Measurements from ENCODE around the gene USP30.
"Not testable (repeated sequence)": the region's sequence is repeated elsewhere in the genome, so short reads cannot be mapped to it uniquely, and the experiment has no call there.

USP30 gene

DNA sequence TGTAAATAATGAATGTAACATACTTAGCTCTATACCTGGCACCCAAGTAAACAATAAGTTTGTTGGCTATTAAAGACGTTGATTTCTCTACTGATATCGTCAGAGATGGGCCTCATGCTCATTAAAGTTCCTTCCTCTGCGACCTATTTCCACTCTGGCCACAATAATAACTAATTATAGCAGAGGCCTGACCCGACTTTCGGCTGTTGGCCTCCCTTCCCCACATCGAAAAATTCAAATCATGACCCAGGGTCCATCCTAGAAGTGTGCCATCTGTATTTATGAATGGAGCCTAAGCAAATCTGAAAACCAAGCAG, 321 bp upstream of the USP30 start:
- no peak for DNase-seq (ENCODE audit: low read depth in 2 of 2, low spot score in 1 of 2)

DNA sequence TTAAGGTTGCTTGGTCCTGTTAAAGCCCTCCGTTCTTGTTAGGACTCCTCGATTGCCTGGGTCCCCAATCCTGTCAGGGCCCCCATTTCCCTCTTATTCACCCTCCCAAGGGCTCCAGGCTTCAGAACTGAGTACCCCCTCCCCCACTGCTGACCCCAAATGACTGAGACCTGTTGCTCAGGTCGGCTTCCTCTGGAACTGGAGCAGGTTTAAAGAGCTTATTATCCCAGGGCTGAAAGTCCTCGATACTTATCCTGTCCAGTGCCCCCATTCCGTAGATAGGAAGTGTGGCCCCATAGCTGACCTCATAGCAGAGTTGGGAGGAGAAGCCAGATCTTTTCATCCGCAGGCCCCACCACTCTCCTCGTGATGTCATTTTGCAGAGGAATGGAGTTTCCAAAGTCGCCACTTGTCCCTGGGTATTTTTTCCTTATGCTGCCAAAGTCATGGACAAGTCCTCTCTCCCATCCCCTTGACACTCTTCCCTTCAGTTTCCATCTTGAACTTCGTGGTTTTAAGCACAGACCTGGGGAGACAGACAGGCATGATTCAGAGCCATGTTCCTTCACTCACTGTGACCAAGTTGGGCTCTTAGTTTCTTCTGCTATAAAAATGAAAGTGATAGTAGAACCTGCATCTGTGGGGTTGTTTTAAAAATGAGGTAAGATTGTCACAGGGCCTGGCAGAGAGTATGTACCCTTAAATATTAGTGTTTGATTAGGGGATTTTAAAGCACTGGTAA, 1.2 kb downstream of the USP30 start:
- DNase-seq (ENCODE audit: low read depth in 2 of 2, low spot score in 1 of 2), result no peak

DNA sequence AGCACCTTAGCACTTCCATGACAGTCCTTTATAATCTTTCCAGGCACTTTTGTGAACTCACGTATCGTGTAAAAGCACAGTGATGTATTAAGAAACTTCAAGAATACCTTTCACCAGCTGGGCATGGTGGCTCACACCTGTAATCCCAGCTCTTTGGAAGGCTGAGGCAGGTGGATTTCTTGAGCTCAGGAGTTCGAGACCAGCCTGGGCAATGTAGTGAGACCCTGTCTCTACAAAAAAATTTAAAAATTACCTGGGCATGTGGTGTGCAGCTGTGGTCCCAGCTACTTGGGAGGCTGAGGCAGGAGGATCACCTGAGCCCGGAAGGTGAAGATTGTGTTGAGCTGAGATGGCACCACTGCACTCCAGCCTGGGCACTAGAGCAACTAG, 1.7 kb downstream of the USP30 start:
- not testable (repeated sequence) for DNase-seq (ENCODE audit: low read depth in 2 of 2, low spot score in 1 of 2)

DNA sequence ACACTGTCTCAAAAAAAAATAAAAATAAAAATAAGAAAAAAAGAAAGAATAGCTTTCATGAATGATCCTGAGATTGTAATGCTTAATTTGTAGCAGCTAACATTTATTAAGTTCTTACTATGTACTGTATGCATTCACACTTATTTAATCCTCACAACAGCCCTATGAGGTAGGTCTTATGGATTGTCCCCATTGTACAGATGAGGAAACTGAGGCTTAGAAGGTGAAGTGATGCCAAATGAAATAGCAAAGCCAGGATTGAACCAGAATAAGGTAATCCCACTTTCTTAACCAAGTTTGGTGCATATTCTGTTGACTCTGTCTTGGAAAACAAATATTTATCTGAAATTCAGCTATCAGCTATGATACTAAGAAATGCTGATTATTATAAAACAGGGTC, 2.1 kb downstream of the USP30 start:
- DNase-seq (ENCODE audit: low read depth in 2 of 2, low spot score in 1 of 2), result no peak

DNA sequence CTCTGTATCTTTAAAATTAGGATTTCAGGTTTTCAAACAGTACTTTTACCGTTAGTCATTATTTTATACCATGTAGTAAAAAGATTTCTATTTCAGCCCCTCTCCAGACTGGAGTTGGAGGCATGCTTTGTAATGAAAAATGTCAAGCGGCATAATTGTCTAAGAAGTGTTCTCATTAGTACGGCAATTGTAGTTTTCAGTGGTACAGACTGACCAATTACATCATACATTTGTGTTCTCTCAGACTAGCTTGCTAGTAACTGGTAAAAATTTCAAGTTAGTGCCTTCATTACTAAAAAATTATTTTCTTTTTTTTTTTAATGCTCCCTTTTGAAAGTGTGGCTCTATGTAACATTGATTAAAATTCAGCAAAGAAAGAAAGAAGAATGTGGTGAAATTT, 4.5 kb downstream of the USP30 start:
- no peak for DNase-seq (ENCODE audit: low read depth in 2 of 2, low spot score in 1 of 2)

DNA sequence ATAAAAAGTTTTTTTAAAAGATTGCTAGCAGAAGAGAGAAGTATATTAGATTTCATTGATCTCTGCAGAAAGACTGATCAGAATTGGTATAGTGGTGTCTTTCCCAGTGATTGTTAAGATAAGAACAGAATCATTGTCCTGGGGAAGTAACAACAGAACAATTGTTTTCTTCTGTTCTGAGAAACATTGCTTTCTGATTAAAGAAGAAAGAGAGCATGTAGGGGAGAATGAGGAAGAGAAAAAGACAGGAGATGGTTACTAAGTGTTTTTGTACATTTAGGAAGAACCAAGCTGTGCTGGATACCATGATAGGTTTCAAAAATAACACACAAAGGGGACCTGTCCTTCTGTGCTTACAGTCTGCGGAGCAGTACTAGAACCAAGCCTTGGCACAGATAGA, 5.0 kb downstream of the USP30 start:
- no peak for DNase-seq (ENCODE audit: low read depth in 2 of 2, low spot score in 1 of 2)

DNA sequence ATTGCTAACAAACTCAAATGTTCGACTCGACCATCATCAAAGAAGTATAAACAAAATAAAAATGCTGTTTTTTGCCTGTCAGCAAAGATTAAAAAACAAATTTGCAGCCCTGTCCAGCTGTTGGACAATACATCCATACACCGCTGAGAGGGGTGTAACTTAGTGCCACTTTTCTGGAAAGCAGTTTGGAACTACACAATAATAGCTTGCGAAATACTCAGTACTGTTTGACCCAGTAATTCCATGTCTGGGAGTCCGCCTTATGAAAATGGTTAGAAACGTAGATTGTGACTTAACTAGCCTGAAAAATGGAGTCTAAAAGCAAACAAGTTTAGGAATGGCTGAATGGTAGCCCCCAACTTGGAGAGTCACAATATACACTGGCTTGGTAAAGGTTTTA, 6.4 kb downstream of the USP30 start:
- no peak for DNase-seq (ENCODE audit: low read depth in 2 of 2, low spot score in 1 of 2)

DNA sequence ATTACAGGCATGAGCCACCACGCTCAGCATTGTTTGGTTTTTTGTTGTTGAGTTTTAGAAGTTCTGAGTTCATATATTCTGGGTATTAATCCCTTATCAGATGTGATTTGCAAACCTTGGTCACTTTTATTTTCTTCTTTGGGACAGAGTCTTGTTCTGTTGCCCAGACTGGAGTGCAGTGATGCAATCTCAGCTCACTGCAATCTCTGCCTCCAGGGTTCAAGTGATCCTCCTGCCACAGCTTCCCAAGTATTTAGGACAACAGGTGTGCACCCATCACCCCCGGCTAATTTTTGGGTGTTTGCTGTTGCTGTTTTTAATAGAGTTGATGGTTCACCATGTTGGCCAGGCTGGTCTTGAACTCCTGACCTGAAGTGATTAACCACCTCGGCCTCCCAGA, 11.8 kb downstream of the USP30 start:
- no peak for DNase-seq (ENCODE audit: low read depth in 2 of 2, low spot score in 1 of 2)

DNA sequence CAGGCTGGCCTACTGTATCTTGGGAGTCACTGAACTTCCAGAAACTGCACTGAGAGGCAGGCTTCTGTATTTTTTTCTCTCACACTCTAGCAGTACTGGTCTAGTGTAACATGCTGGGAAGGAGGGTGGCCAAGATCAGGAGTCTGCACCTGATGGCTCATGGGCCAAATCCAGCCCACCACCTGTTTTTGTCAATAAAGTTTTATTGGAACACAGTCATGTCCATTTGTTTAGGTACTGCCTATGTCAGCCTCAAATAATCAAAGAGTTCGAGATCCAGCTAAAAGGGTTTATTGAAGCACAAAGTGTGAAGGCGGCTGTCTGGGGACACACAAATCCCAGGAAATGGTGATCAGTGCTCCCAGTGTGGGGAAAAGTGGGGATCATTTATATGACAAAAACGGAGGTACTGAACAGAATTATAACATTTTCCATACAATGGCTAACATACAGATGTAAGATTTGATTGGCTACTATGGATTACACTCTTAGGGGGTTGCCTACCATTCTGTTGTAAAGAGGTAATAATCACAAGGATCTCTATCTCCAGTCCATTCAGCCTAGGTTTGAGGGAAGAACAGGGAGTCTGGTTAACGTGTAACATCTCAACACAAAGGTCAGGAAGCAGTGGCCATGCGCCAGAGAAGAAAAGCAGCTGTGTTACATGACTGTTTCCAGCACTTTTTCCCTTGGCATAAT, 12.9 kb downstream of the USP30 start:
- DNase-seq (ENCODE audit: low read depth in 2 of 2, low spot score in 1 of 2), result no peak

DNA sequence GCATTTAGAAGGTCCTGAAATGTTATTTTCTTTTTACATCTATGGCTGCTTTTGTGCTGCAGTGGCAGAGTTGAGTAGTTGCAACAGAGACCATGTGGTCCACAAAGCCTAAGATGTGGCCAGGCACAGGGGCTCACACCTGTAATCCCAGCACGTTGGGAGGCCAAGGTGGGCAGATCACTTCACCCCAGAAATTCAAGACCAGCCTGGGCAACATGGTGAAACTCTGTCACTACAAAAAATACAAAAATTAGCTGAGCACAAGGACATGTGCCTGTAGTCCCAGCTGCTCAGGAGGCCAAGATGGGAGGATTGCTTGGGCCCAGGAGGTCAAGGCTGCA, 13.4 kb downstream of the USP30 start:
- DNase-seq (ENCODE audit: low read depth in 2 of 2, low spot score in 1 of 2), result no peak

DNA sequence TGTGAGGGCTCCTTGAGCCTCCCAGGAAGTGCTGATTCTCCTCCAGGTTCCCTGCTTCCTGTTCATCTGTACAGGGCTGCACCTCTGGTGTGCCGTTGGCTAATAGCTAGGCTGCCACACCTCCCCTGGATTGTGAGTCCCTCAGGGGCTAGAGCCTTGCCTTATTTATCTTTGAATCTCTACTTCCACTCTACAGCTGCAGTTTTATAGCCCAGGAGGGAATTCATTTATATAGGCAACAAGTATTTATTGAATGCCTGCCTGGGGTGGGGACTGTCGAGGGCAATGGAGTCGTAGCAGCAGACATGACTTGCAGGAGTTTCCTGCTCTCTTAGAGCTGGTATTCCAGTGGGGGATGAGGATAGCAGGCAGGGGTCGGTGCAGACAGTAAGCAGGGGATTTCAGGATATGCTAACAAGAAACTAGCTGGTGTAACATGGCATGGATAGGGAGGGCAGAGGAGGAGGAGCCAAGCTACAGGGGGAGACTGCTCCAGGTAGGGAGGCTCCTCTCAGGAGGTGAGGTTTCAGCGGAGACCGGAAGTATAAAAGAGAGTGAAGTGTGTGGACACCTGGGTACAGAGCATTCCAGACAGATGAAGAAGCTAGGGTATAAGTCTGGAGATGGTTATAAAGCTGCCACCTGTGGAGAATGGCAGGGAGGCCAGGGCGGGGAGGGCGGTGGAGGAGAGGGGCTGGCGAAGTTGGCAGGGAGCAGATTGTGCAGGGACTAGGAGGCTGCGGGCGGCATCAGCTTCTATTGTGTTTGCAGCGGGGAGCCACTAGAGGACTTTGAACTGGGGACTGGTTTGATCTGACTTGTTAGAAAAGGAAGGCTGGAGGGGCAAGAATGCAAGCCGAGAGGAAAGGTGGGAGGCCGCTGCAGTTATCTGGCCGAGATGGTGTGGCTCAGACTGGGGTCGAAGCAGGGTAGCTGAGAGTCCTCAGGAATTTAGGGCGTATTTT, 17.2 kb downstream of the USP30 start:
- no peak for DNase-seq (ENCODE audit: low read depth in 2 of 2, low spot score in 1 of 2)

DNA sequence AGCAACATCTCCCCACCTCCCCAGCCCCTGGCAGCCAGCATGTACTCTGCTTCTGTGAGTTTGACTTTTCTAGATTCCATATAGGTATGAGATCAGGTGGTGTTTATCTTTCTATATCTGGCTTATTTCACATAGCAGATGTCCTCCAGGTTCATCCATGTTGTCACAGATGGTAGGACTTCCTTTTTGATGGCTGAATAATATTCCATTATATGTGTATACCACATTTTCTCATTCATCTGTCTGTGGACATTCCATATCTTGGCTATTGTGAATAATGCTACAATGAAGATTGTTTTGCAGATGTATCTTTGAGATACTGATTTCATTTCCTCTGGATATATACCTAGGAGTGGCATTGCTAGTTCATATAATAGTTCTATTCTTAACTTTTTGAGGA, 22.5 kb downstream of the USP30 start:
- no peak for DNase-seq (ENCODE audit: low read depth in 2 of 2, low spot score in 1 of 2)

DNA sequence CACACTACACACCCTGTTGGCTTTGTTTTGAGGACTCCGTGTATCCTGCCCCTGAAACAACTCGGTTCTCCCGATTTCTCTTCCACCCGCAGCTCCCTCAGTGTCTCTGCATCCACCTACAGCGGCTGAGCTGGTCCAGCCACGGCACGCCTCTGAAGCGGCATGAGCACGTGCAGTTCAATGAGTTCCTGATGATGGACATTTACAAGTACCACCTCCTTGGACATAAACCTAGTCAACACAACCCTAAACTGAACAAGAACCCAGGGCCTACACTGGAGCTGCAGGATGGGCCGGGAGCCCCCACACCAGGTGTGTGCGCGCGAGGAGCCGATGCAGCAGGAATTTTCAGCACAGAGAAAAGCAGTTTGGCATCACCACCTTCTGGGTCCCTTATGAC, 30.4 kb downstream of the USP30 start:
- no peak for DNase-seq (ENCODE audit: low read depth in 2 of 2, low spot score in 1 of 2)

DNA sequence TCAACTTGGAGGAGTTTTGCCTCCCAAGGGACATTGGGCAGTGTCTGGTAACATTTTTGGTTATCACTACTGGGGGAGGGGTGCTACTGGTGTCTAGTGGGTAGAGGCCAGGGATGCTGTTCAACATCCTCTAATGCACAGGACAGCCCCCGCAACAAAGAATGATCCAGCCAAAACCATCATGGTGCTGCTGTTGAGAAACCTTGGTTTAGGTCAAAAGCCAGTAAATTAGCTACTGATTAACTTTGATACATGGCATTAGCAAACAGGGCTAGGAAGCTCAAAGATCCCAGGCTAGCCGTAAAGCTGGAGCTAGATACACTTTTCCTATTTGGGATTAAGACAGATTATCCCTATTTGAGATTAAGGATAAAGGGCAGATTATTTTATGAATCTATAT, 32.0 kb downstream of the USP30 start:
- no peak for DNase-seq (ENCODE audit: low read depth in 2 of 2, low spot score in 1 of 2)

DNA sequence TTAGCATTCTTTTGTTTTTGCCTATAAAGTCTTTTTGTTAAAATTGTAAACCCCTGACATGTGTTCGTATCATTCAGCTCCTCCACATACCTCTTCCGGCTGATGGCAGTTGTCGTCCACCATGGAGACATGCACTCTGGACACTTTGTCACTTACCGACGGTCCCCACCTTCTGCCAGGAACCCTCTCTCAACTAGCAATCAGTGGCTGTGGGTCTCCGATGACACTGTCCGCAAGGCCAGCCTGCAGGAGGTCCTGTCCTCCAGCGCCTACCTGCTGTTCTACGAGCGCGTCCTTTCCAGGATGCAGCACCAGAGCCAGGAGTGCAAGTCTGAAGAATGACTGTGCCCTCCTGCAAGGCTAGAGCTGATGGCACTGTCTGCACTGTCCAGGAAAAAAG, 33.2 kb downstream of the USP30 start:
- no peak for DNase-seq (ENCODE audit: low read depth in 2 of 2, low spot score in 1 of 2)

DNA sequence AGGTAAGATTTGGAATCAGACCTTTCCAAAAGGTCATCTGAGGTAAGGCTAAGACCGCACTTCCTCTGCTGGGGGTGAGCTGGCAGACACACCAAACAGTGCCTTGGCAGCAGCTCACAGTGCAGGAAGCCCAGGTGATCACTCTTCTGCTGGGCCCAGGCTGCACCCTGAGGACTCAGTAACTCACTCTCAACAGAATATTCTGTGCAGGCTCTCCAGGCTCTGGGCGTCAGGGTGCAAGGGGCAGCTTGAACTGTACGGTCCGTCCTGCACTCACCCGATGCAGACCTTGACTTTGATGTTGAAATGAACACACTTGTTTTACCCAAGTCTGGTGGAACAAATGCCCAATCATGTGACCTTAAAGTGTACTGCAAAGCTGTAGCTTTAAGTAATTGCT, 34.9 kb downstream of the USP30 start:
- DNase-seq (ENCODE audit: low read depth in 2 of 2, low spot score in 1 of 2), result no peak

DNA sequence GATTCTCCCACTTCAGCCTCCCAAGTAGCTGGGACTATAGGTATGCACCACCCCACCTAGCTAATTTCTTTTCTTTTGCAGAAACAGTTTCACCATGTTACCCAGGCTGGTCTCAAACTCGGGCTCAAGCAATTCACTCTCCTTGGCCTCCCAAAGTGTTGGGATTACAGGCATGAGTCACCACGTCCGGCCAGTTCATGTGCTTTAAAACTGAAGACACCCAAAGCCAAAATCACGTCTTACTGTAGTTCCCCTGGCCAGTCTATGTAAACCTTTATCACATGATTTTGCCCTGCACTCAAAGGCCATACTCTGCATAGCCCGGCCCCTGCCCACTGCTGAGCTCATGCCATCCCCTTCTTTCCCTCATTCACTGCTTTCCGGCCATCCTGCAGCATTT, 36.4 kb downstream of the USP30 start:
- no peak for DNase-seq (ENCODE audit: low read depth in 2 of 2, low spot score in 1 of 2)

DNA sequence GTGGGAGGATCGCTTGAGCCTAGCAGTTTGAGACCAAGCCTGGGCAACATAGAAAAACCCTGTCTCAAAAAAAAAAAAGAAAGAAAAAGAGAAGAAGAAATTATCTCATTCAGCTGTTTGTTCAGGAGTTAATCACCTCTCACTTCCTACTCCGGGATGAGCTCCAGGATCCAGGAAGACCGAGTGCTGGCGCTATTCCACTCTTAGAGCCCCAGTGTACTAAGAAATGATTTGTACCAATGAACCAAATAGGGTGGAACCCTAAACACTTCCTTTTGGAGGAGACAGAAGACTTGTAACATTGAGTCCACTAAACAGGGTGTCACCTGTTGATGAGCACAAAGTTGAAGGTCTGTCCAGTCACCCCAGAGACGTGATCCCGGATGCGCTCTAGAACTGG, 37.3 kb downstream of the USP30 start:
- no peak for DNase-seq (ENCODE audit: low read depth in 2 of 2, low spot score in 1 of 2)

DNA sequence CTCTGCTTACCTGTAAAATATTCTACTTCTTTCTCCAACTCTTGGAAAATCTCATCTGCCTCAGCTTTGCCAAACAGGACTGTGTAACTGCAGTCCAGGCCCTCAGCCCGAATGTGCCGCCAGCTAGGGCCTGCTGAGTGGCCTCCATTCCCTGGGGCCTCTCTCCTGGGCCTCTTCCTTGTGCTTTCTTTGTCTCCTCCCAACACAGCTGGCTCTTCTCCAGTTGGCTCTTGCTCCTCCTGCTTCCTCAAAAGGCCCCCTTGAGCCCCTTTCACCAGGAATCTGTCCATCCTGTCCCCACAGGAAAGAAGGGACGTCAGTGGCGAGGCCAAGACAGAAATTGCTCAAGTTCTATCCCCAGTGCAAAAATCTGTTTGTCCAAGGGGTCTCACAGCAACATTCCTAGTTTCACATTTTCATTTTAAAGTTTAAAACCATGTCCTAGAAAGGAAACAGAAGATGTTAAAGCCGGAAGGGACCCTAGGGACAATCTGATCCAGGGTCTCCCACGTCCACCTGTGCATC, 40.2 kb downstream of the USP30 start:
- no peak for DNase-seq (ENCODE audit: low read depth in 2 of 2, low spot score in 1 of 2)

DNA sequence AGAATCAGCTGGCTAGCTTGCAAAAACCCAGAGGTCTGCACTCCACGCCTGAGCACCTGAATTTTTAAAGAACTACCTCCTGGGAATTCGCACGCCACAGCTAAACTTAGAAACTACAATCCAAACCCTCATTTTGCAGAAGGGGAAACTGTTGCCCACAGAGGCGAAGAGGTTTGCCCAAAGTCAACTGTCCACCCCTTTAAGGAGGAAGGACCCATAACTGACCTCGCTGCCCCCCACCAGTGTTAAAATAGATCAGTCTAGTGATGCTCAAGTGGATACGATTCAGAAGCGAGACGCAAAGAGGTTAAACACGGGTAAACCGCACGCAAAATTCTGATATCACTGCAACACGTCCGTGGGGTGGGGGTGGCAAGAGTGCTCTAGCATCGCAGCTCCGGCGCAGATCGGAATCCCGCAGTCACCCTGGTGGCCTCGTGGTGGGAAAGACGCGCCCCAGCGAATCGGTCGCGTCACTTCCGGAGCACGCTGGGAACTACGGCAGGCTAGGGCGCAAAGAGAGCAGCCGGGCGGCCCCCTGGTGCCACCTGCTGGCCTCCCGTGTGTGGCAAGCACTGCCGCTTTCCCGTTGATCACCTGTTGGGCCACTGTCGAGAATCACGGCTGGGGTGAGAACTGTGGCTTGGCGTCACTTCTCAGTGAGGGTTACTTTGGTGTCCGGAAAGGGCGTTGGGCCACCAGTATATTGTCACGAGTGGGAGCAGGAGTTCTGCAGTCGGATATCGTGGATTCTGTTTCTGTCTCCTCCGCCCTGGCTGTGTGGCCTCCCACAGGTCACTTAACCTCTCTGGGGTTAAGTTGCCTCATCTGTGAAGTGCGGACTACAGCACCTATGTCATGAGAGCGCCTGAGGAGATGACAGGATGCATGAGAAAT, 40.9 kb downstream of the USP30 start, which contains the start of gene ALKBH2:
Gene ALKBH2 (minus strand): TSS at position 451 of the 897 bp plus-strand sequence. CDS start 686 bp downstream, outside the sequence.
- peak; percentile 82 to 90 for DNase-seq (ENCODE audit: low read depth in 2 of 2, low spot score in 1 of 2)

DNA sequence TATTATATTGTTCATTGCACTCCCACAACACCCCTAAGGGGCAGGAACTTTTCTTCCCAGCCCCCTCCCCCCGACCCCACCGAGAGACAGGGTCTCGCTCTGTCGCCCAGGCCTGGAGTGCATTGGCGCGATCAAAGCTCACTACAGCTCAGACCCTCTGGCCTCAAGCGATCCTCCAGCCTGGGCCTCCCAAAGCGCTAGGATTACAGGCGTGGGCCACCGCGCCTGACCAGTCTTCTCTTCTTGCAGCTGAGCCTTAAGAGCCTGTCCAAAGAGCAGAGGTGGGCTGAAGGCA, 44.7 kb downstream of the USP30 start:
- DNase-seq (ENCODE audit: low read depth in 2 of 2, low spot score in 1 of 2), result no peak
